ENCODE results near the gene TMEM62. TPM values are rescaled to one million over a fixed set of nuclear protein-coding genes. Genes with fewer than 3 reads are reported as not detected.

TMEM62 gene
- total RNA-seq, 1 donor from 2014 or later: 11.0 TPM

GRCh38 chr15:43198992-43199391 is 65.6 kb downstream of the TMEM62 start:
- Mint-ChIP-seq H3K9me3 (ENCODE audit: low read depth) (peaks cover 7% of the 10 kb centered on the region), H3K4me3 (ENCODE audit: unreplicated experiment) (no peak overlapping the region), H3K4me1 (ENCODE audit: low read depth) (peaks cover 9% of the 10 kb centered on the region), H3K27me3 (ENCODE audit: low read depth) (peaks cover 10% of the 10 kb centered on the region), H3K36me3 (ENCODE audit: low read depth) (peaks cover 13% of the 10 kb centered on the region), H3K27ac (ENCODE audit: unreplicated experiment) (no peak overlapping the region)
- TF ChIP-seq, protein P1, sequence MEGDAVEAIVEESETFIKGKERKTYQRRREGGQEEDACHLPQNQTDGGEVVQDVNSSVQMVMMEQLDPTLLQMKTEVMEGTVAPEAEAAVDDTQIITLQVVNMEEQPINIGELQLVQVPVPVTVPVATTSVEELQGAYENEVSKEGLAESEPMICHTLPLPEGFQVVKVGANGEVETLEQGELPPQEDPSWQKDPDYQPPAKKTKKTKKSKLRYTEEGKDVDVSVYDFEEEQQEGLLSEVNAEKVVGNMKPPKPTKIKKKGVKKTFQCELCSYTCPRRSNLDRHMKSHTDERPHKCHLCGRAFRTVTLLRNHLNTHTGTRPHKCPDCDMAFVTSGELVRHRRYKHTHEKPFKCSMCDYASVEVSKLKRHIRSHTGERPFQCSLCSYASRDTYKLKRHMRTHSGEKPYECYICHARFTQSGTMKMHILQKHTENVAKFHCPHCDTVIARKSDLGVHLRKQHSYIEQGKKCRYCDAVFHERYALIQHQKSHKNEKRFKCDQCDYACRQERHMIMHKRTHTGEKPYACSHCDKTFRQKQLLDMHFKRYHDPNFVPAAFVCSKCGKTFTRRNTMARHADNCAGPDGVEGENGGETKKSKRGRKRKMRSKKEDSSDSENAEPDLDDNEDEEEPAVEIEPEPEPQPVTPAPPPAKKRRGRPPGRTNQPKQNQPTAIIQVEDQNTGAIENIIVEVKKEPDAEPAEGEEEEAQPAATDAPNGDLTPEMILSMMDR (IDR thresholded peaks at IDR 0.05): no peak
- peak; percentile 58 for DNase-seq (ENCODE audit: low spot score)

DNA sequence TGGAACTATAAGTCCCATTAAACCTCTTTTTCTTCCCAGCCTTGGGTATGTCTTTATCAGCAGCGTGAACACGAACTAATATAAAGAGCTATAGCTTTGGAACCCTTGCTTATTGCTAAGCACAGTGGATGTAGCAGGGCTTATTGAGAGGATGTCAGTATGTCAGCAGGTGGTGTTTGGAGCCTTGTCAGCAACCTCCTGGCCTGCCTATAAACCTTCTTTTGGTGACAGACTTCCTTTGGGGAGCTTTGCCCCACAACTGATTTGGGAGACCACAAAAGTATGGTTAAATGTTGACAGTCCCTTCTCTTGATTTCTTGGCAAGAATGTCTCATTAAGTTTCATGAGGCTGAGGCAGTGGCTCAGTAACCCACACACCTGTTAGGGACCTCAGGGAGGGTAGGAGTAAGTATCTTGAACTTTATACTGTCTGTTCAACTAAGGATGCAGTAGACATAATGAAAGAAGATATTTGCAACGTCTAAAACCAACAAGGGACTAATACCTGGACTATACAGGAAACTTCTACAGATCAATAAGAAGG is 66.6 kb downstream of the TMEM62 start:
- DNase-seq (ENCODE audit: low spot score): no peak
- Mint-ChIP-seq H3K27me3 (ENCODE audit: low read depth) (peaks cover 13% of the 10 kb centered on the region), H3K9me3 (ENCODE audit: low read depth) (peaks cover 7% of the 10 kb centered on the region), H3K36me3 (ENCODE audit: low read depth) (peaks cover 13% of the 10 kb centered on the region), H3K27ac (ENCODE audit: unreplicated experiment) (no peak overlapping the region), H3K4me3 (ENCODE audit: unreplicated experiment) (no peak overlapping the region), H3K4me1 (ENCODE audit: low read depth) (peaks cover 6% of the 10 kb centered on the region)
- TF ChIP-seq, protein P1 (IDR thresholded peaks at IDR 0.05): no peak

DNA sequence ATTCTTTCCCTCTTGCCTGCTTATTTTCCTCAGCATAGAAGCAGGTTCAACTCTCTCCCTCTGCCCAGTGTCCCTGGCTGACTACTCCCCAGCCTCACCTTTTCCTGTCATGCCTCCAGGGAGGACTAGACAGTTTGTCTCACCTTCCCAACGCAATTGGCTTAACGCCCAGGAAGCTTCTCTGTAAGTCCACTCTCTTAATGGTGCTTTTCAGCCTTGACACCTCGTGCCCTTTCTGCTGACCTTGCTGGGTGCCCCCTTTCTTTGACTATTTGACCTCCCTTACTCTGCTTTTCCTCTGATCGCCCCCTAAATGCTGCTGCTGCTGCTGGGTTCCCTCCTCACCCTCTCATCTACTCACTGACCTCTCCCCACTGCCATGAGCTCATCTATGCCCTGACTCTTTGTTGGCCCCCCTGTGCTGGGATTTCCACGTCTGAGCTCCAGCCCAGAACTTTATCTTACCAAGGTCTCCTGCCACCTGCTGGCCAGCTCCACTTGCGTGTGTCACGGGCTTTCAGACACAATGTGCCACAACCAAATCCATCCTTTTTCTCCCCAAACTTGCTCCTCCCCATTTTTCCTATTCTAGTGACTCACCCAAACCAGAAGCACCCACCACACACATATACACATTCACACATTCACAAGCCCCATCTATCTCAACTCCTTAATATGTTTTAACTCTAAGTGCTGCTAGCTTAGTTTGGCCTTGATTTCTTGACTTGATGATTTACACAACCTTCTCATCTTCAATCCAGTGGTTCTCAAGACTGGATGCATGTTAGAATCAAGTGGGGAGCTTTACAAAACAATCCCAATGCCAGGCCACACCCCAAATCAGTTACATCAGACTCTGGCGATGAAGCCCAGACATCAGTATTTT is 70.9 kb downstream of the TMEM62 start:
- DNase-seq (ENCODE audit: low spot score): no peak
- no peak overlapping the region for H3K4me3 Mint-ChIP-seq (ENCODE audit: unreplicated experiment)
- TF ChIP-seq, protein P1 (IDR thresholded peaks at IDR 0.05): peak; percentile 82
- H3K27ac Mint-ChIP-seq (ENCODE audit: unreplicated experiment): no peak overlapping the region
- peaks cover 2% of the 10 kb centered on the region for H3K36me3 Mint-ChIP-seq (ENCODE audit: low read depth)
- peaks cover 39% of the 10 kb centered on the region for H3K27me3 Mint-ChIP-seq (ENCODE audit: low read depth)
- H3K4me1 Mint-ChIP-seq (ENCODE audit: low read depth): peaks cover 5% of the 10 kb centered on the region
- no peaks in the 10 kb centered on the region for H3K9me3 Mint-ChIP-seq (ENCODE audit: low read depth)

- TF ChIP-seq, protein P1 (IDR thresholded peaks at IDR 0.05): no peak
- Mint-ChIP-seq H3K27ac (ENCODE audit: unreplicated experiment) (no peak overlapping the region), H3K27me3 (ENCODE audit: low read depth) (peaks cover 55% of the 10 kb centered on the region), H3K4me3 (ENCODE audit: unreplicated experiment) (no peak overlapping the region), H3K4me1 (ENCODE audit: low read depth) (peaks cover 5% of the 10 kb centered on the region), H3K9me3 (ENCODE audit: low read depth) (no peaks in the 10 kb centered on the region), H3K36me3 (ENCODE audit: low read depth) (peaks cover 2% of the 10 kb centered on the region)
- DNase-seq (ENCODE audit: low spot score): no peak
Observed at GRCh38 chr15:43206054-43206453, 72.7 kb downstream of the TMEM62 start.

- TF ChIP-seq, protein P1 (IDR thresholded peaks at IDR 0.05): no peak
- Mint-ChIP-seq H3K36me3 (ENCODE audit: low read depth) (peaks cover 2% of the 10 kb centered on the region), H3K4me3 (ENCODE audit: unreplicated experiment) (no peak overlapping the region), H3K27me3 (ENCODE audit: low read depth) (peaks cover 54% of the 10 kb centered on the region), H3K4me1 (ENCODE audit: low read depth) (peaks cover 5% of the 10 kb centered on the region), H3K27ac (ENCODE audit: unreplicated experiment) (no peak overlapping the region), H3K9me3 (ENCODE audit: low read depth) (no peaks in the 10 kb centered on the region)
- no peak for DNase-seq (ENCODE audit: low spot score)
Observed at GRCh38 chr15:43207024-43207423, 73.6 kb downstream of the TMEM62 start.
